ENCODE data around the gene ARL14EP. TPM values are rescaled to one million over a fixed set of nuclear protein-coding genes. Genes with fewer than 3 reads are reported as not detected.

Gene ARL14EP
- total RNA-seq, 1 experiment from 2014 or later: 38.2 TPM

GRCh38 chr11:30291331-30291730 lies 31.6 kb upstream of the ARL14EP start:
- Histone ChIP-seq H3K4me2 (ENCODE audit: low read depth, low read length, poor library complexity, severe bottlenecking) (no peak overlapping the region), H2AFZ (ENCODE audit: low read length) (no peak overlapping the region), H3K4me1 (ENCODE audit: low read length) (no peaks in the 10 kb centered on the region), H3K27me3 (ENCODE audit: low read length) (no peaks in the 10 kb centered on the region; the same call in 1 of the 2 replicates), H3K9me2 (replicated peaks; ENCODE audit: insufficient read depth, low read length) (no peaks in the 10 kb centered on the region), H3K79me2 (ENCODE audit: low read length) (no peaks in the 10 kb centered on the region), H3K9me3 (ENCODE audit: low read length) (no peaks in the 10 kb centered on the region), H3K36me3 (ENCODE audit: insufficient read depth, low read length) (no peaks in the 10 kb centered on the region), H3K9ac (ENCODE audit: low read length) (no peak overlapping the region), H4K20me1 (ENCODE audit: insufficient read depth, low read depth, low read length) (no peaks in the 10 kb centered on the region), H3K27ac (ENCODE audit: low read length) (no peak overlapping the region), H3K4me3 (ENCODE audit: low read length) (no peak overlapping the region)
- no peak for DNase-seq

DNA sequence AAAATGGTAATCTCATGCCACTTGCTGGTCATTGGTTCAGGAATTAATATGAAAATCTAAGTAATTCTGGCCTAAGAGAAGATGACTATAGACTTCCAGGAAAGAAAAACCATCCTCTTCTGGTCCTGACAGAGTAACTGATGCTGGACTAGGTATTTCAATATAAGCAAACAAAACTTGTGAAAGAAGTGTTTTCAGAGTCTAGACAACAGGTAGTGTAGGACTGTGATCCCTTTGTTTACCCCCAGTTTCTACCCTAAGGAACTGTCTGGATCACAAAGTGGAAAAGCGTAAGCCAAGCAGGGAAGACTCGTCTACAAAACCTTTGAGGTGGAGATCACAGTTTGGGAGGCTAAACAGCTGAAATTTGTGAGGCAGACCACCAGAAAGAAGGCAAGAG lies 30.4 kb upstream of the ARL14EP start:
- no peaks in the 10 kb centered on the region for H4K20me1 ChIP-seq (ENCODE audit: insufficient read depth, low read depth, low read length)

DNA sequence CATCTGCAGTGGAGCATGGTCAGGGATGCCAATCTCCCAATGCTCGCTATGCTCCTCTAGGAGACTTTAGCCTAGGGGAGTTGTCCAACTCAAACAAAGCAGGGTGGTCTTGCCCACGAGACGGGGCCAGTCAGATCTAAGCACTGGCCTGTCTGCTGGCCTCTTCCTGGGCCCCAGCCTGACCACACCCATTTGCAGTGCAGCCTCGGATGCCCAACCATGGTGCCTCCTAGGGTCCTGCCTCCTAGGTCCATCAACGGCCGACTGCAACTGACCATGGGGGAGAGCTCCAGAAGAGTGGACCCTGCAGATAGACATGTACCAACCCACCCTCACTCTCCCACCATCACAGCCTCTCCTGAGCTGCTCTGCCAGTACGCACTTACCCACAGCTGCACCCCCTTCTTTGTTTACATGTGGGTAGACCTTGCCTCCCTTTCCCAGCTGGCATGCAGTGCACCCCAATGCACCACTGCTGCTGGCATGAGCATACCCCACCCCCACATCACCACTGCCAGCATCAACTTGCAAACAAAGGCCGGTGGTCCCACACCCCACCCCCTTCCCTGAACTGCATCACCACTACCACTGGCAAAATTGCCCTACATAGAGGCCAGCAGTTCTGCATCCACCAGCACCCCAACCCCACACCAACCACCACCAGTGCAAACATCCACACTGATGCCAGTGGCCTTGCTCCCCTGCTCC lies 27.6 kb upstream of the ARL14EP start:
- Histone ChIP-seq H3K4me1 (ENCODE audit: low read length) (no peaks in the 10 kb centered on the region), H3K79me2 (ENCODE audit: low read length) (no peaks in the 10 kb centered on the region), H3K9me2 (replicated peaks; ENCODE audit: insufficient read depth, low read length) (no peaks in the 10 kb centered on the region), H3K27ac (ENCODE audit: low read length) (no peak overlapping the region), H3K9ac (ENCODE audit: low read length) (no peak overlapping the region), H2AFZ (ENCODE audit: low read length) (no peak overlapping the region), H3K36me3 (ENCODE audit: insufficient read depth, low read length) (no peaks in the 10 kb centered on the region), H4K20me1 (ENCODE audit: insufficient read depth, low read depth, low read length) (no peaks in the 10 kb centered on the region), H3K4me3 (ENCODE audit: low read length) (no peak overlapping the region), H3K9me3 (ENCODE audit: low read length) (no peaks in the 10 kb centered on the region), H3K27me3 (ENCODE audit: low read length) (no peaks in the 10 kb centered on the region), H3K4me2 (ENCODE audit: low read depth, low read length, poor library complexity, severe bottlenecking) (no peak overlapping the region)
- DNase-seq: no peak

More for the DNA sequence above, 30.4 kb upstream of the ARL14EP start:
- no peak overlapping the region for H3K27ac ChIP-seq (ENCODE audit: low read length)
- no peaks in the 10 kb centered on the region for H3K27me3 ChIP-seq (ENCODE audit: low read length)
- no peak overlapping the region for H3K9ac ChIP-seq (ENCODE audit: low read length)
- no peak overlapping the region for H3K4me2 ChIP-seq (ENCODE audit: low read depth, low read length, poor library complexity, severe bottlenecking)
- H3K4me3 ChIP-seq (ENCODE audit: low read length): no peak overlapping the region
- no peak for DNase-seq
- H3K4me1 ChIP-seq (ENCODE audit: low read length): no peaks in the 10 kb centered on the region
- no peaks in the 10 kb centered on the region for H3K36me3 ChIP-seq (ENCODE audit: insufficient read depth, low read length)
- no peak overlapping the region for H2AFZ ChIP-seq (ENCODE audit: low read length)
- no peaks in the 10 kb centered on the region for H3K79me2 ChIP-seq (ENCODE audit: low read length)
- no peaks in the 10 kb centered on the region for H3K9me3 ChIP-seq (ENCODE audit: low read length)
- H3K9me2 ChIP-seq (replicated peaks; ENCODE audit: insufficient read depth, low read length): no peaks in the 10 kb centered on the region

- Histone ChIP-seq H3K4me1 (ENCODE audit: low read length) (no peaks in the 10 kb centered on the region), H3K27me3 (ENCODE audit: low read length) (no peaks in the 10 kb centered on the region), H3K4me2 (ENCODE audit: low read depth, low read length, poor library complexity, severe bottlenecking) (no peak overlapping the region), H3K9me3 (ENCODE audit: low read length) (no peaks in the 10 kb centered on the region), H3K36me3 (ENCODE audit: insufficient read depth, low read length) (no peaks in the 10 kb centered on the region), H3K9ac (ENCODE audit: low read length) (no peak overlapping the region), H3K9me2 (replicated peaks; ENCODE audit: insufficient read depth, low read length) (no peaks in the 10 kb centered on the region), H4K20me1 (ENCODE audit: insufficient read depth, low read depth, low read length) (no peaks in the 10 kb centered on the region), H2AFZ (ENCODE audit: low read length) (no peak overlapping the region), H3K79me2 (ENCODE audit: low read length) (no peaks in the 10 kb centered on the region), H3K4me3 (ENCODE audit: low read length) (no peak overlapping the region), H3K27ac (ENCODE audit: low read length) (no peak overlapping the region)
- DNase-seq: no peak
Observed at GRCh38 chr11:30304620-30305019, 18.3 kb upstream of the ARL14EP start.

DNA sequence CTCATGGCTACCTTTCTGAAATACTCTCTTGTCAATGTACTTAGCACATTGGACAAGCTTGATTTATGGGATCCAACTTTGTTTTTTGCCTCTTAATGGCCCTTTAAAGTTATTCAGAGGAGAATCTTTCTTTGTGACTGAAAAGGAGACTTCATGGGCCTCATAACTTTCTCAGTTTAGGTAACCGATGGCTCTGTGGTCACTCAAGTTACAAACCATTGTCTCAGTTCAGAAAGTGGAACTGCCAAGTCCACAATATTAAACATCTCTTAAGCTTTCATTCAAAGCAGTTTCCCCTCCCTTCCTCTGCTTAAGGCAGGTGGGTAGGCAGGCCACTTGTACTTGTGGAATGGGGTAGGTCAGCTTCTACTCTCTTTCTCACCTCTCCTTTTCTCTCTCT lies 12.3 kb upstream of the ARL14EP start:
- Histone ChIP-seq H3K4me2 (ENCODE audit: low read depth, low read length, poor library complexity, severe bottlenecking) (no peak overlapping the region), H3K36me3 (ENCODE audit: insufficient read depth, low read length) (no peaks in the 10 kb centered on the region; the same call in 1 of the 2 replicates), H3K9me2 (replicated peaks; ENCODE audit: insufficient read depth, low read length) (no peaks in the 10 kb centered on the region), H3K9ac (ENCODE audit: low read length) (no peak overlapping the region), H3K79me2 (ENCODE audit: low read length) (no peaks in the 10 kb centered on the region), H3K4me3 (ENCODE audit: low read length) (no peak overlapping the region), H3K27ac (ENCODE audit: low read length) (no peak overlapping the region), H3K9me3 (ENCODE audit: low read length) (no peaks in the 10 kb centered on the region; the same call in 1 of the 2 replicates), H3K4me1 (ENCODE audit: low read length) (no peaks in the 10 kb centered on the region), H2AFZ (ENCODE audit: low read length) (no peak overlapping the region), H4K20me1 (ENCODE audit: insufficient read depth, low read depth, low read length) (no peaks in the 10 kb centered on the region), H3K27me3 (ENCODE audit: low read length) (no peaks in the 10 kb centered on the region)
- no peak for DNase-seq

- Histone ChIP-seq H3K27me3 (ENCODE audit: low read length) (no peaks in the 10 kb centered on the region), H3K27ac (ENCODE audit: low read length) (no peak overlapping the region), H3K79me2 (ENCODE audit: low read length) (no peaks in the 10 kb centered on the region), H4K20me1 (ENCODE audit: insufficient read depth, low read depth, low read length) (no peaks in the 10 kb centered on the region), H3K4me2 (ENCODE audit: low read depth, low read length, poor library complexity, severe bottlenecking) (no peak overlapping the region), H2AFZ (ENCODE audit: low read length) (no peak overlapping the region), H3K9me2 (replicated peaks; ENCODE audit: insufficient read depth, low read length) (no peaks in the 10 kb centered on the region), H3K9ac (ENCODE audit: low read length) (no peak overlapping the region), H3K4me3 (ENCODE audit: low read length) (no peak overlapping the region), H3K36me3 (ENCODE audit: insufficient read depth, low read length) (no peaks in the 10 kb centered on the region; the same call in 1 of the 2 replicates), H3K4me1 (ENCODE audit: low read length) (no peaks in the 10 kb centered on the region), H3K9me3 (ENCODE audit: low read length) (no peaks in the 10 kb centered on the region; the same call in 1 of the 2 replicates)
- no peak for DNase-seq
Observed at GRCh38 chr11:30311189-30311588, 11.7 kb upstream of the ARL14EP start.

- Histone ChIP-seq H3K9ac (ENCODE audit: low read length) (no peak overlapping the region), H3K9me3 (ENCODE audit: low read length) (no peaks in the 10 kb centered on the region; the same call in 1 of the 2 replicates), H3K4me1 (ENCODE audit: low read length) (no peaks in the 10 kb centered on the region), H4K20me1 (ENCODE audit: insufficient read depth, low read depth, low read length) (no peaks in the 10 kb centered on the region), H3K27ac (ENCODE audit: low read length) (no peak overlapping the region), H2AFZ (ENCODE audit: low read length) (no peak overlapping the region), H3K4me3 (ENCODE audit: low read length) (no peak overlapping the region), H3K27me3 (ENCODE audit: low read length) (no peaks in the 10 kb centered on the region), H3K9me2 (replicated peaks; ENCODE audit: insufficient read depth, low read length) (no peaks in the 10 kb centered on the region), H3K4me2 (ENCODE audit: low read depth, low read length, poor library complexity, severe bottlenecking) (no peak overlapping the region), H3K36me3 (ENCODE audit: insufficient read depth, low read length) (no peaks in the 10 kb centered on the region; the same call in 1 of the 2 replicates), H3K79me2 (ENCODE audit: low read length) (no peaks in the 10 kb centered on the region)
- DNase-seq: no peak
Observed at GRCh38 chr11:30312243-30312642, 10.7 kb upstream of the ARL14EP start.

- Histone ChIP-seq H3K9me2 (replicated peaks; ENCODE audit: insufficient read depth, low read length) (no peaks in the 10 kb centered on the region), H3K36me3 (ENCODE audit: insufficient read depth, low read length) (no peaks in the 10 kb centered on the region; the same call in 1 of the 2 replicates), H2AFZ (ENCODE audit: low read length) (no peak overlapping the region), H4K20me1 (ENCODE audit: insufficient read depth, low read depth, low read length) (no peaks in the 10 kb centered on the region), H3K79me2 (ENCODE audit: low read length) (no peaks in the 10 kb centered on the region), H3K4me2 (ENCODE audit: low read depth, low read length, poor library complexity, severe bottlenecking) (no peak overlapping the region), H3K27ac (ENCODE audit: low read length) (no peak overlapping the region), H3K4me3 (ENCODE audit: low read length) (no peak overlapping the region), H3K27me3 (ENCODE audit: low read length) (no peaks in the 10 kb centered on the region), H3K9ac (ENCODE audit: low read length) (no peak overlapping the region), H3K9me3 (ENCODE audit: low read length) (no peaks in the 10 kb centered on the region; the same call in 1 of the 2 replicates), H3K4me1 (ENCODE audit: low read length) (no peaks in the 10 kb centered on the region)
- no peak for DNase-seq
Observed at GRCh38 chr11:30313580-30313979, 9.3 kb upstream of the ARL14EP start.
